Measurements from ENCODE around the gene CBARP. TPM values are rescaled to one million over a fixed set of nuclear protein-coding genes. Genes with fewer than 3 reads are reported as not detected.

Gene CBARP
- total and polyA plus RNA-seq, 2 of the 13 experiments (the other 11 are each of a cell fraction or from before 2014, with no cell fraction given): 1.2 to 1.4 TPM

DNA sequence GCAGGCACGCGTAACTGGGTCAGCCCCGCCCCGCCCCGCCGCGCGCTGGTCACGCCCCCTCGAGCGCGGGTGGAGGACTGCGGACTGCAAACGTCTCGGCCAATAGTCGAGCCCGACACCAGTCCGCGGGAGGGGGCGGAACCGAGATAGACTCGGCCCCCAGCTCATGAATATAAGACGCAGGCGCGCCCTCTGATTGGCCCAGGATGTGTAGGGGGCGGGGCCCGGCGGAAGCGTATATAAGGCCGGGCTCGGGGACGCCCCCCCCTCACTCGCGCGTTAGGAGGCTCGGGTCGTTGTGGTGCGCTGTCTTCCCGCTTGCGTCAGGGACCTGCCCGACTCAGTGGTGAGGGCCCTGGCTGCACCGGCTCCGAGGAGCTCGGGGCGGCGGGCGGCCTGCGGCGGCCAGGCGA lies 31.3 kb upstream of the CBARP start, which contains the start of gene CIRBP (continued):
- TF ChIP-seq, protein P1, sequence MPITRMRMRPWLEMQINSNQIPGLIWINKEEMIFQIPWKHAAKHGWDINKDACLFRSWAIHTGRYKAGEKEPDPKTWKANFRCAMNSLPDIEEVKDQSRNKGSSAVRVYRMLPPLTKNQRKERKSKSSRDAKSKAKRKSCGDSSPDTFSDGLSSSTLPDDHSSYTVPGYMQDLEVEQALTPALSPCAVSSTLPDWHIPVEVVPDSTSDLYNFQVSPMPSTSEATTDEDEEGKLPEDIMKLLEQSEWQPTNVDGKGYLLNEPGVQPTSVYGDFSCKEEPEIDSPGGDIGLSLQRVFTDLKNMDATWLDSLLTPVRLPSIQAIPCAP (CRISPR knock-in tag; IDR thresholded peaks at IDR 0.05; ENCODE audit: low read depth): no peak
- TF ChIP-seq SP140L (CRISPR knock-in tag; IDR thresholded peaks at IDR 0.05; ENCODE audit: borderline replicate concordance) (no peak), ZNF441 (CRISPR knock-in tag; IDR thresholded peaks at IDR 0.05; ENCODE audit: borderline replicate concordance) (no peak), HOXA3 (CRISPR knock-in tag; IDR thresholded peaks at IDR 0.05) (peak; percentile 16; the same call in 1 of the 2 replicates), ZNF510 (CRISPR knock-in tag; IDR thresholded peaks at IDR 0.05; ENCODE audit: low read depth) (no peak), PHF20 (CRISPR knock-in tag; IDR thresholded peaks at IDR 0.05) (no peak), RXRB (CRISPR knock-in tag; IDR thresholded peaks at IDR 0.05; ENCODE audit: borderline replicate concordance) (peak; percentile 20; the same call in 1 of the 2 replicates), ATF7-NPFF (CRISPR knock-in tag; IDR thresholded peaks at IDR 0.05; ENCODE audit: low read depth) (peak; percentile 64; the same call in 1 of the 2 replicates), ZNF761 (CRISPR knock-in tag; conservative IDR thresholded peaks at IDR 0.05) (0 out of 2 replicates have a peak, but pooled peaks have one; percentile 35), HMG20A (CRISPR knock-in tag; IDR thresholded peaks at IDR 0.05; ENCODE audit: borderline replicate concordance) (no peak), PLRG1 (conservative IDR thresholded peaks at IDR 0.05) (no peak), NRL (CRISPR knock-in tag; IDR thresholded peaks at IDR 0.05; ENCODE audit: borderline replicate concordance) (0 out of 2 replicates have a peak, but pooled peaks have one; percentile 29), RFXAP (CRISPR knock-in tag; IDR thresholded peaks at IDR 0.05; ENCODE audit: borderline replicate concordance) (peak; percentile 25; the same call in 1 of the 2 replicates), POLR2AphosphoS5 (IDR thresholded peaks at IDR 0.05; ENCODE audit: low read depth, low read length) (peak; percentile 98)
- TF ChIP-seq, protein P2, sequence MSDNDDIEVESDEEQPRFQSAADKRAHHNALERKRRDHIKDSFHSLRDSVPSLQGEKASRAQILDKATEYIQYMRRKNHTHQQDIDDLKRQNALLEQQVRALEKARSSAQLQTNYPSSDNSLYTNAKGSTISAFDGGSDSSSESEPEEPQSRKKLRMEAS (IDR thresholded peaks at IDR 0.05): 0 out of 2 replicates have a peak, but pooled peaks have one; percentile 25
- TF ChIP-seq, protein P3, sequence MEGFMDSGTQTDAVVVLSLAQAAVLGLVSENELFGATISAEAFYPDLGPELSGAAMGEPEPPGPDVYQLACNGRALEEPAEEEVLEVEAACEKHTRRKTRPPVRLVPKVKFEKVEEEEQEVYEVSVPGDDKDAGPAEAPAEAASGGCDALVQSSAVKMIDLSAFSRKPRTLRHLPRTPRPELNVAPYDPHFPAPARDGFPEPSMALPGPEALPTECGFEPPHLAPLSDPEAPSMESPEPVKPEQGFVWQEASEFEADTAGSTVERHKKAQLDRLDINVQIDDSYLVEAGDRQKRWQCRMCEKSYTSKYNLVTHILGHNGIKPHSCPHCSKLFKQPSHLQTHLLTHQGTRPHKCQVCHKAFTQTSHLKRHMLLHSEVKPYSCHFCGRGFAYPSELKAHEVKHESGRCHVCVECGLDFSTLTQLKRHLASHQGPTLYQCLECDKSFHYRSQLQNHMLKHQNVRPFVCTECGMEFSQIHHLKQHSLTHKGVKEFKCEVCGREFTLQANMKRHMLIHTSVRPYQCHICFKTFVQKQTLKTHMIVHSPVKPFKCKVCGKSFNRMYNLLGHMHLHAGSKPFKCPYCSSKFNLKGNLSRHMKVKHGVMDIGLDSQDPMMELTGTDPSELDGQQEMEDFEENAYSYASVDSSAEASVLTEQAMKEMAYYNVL (CRISPR knock-in tag; IDR thresholded peaks at IDR 0.05; ENCODE audit: borderline replicate concordance): no peak
- TF ChIP-seq, protein P4, sequence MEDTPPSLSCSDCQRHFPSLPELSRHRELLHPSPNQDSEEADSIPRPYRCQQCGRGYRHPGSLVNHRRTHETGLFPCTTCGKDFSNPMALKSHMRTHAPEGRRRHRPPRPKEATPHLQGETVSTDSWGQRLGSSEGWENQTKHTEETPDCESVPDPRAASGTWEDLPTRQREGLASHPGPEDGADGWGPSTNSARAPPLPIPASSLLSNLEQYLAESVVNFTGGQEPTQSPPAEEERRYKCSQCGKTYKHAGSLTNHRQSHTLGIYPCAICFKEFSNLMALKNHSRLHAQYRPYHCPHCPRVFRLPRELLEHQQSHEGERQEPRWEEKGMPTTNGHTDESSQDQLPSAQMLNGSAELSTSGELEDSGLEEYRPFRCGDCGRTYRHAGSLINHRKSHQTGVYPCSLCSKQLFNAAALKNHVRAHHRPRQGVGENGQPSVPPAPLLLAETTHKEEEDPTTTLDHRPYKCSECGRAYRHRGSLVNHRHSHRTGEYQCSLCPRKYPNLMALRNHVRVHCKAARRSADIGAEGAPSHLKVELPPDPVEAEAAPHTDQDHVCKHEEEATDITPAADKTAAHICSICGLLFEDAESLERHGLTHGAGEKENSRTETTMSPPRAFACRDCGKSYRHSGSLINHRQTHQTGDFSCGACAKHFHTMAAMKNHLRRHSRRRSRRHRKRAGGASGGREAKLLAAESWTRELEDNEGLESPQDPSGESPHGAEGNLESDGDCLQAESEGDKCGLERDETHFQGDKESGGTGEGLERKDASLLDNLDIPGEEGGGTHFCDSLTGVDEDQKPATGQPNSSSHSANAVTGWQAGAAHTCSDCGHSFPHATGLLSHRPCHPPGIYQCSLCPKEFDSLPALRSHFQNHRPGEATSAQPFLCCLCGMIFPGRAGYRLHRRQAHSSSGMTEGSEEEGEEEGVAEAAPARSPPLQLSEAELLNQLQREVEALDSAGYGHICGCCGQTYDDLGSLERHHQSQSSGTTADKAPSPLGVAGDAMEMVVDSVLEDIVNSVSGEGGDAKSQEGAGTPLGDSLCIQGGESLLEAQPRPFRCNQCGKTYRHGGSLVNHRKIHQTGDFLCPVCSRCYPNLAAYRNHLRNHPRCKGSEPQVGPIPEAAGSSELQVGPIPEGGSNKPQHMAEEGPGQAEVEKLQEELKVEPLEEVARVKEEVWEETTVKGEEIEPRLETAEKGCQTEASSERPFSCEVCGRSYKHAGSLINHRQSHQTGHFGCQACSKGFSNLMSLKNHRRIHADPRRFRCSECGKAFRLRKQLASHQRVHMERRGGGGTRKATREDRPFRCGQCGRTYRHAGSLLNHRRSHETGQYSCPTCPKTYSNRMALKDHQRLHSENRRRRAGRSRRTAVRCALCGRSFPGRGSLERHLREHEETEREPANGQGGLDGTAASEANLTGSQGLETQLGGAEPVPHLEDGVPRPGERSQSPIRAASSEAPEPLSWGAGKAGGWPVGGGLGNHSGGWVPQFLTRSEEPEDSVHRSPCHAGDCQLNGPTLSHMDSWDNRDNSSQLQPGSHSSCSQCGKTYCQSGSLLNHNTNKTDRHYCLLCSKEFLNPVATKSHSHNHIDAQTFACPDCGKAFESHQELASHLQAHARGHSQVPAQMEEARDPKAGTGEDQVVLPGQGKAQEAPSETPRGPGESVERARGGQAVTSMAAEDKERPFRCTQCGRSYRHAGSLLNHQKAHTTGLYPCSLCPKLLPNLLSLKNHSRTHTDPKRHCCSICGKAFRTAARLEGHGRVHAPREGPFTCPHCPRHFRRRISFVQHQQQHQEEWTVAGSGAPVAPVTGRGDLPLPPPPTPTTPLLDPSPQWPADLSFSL (CRISPR knock-in tag; IDR thresholded peaks at IDR 0.05): no peak
- TF ChIP-seq, protein P5, sequence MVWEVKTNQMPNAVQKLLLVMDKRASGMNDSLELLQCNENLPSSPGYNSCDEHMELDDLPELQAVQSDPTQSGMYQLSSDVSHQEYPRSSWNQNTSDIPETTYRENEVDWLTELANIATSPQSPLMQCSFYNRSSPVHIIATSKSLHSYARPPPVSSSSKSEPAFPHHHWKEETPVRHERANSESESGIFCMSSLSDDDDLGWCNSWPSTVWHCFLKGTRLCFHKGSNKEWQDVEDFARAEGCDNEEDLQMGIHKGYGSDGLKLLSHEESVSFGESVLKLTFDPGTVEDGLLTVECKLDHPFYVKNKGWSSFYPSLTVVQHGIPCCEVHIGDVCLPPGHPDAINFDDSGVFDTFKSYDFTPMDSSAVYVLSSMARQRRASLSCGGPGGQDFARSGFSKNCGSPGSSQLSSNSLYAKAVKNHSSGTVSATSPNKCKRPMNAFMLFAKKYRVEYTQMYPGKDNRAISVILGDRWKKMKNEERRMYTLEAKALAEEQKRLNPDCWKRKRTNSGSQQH (CRISPR knock-in tag; IDR thresholded peaks at IDR 0.05; ENCODE audit: low read depth): no peak; the same call in 1 of the 2 replicates
